ENCODE data around the gene TMEM119.
A peak's percentile ranks its signal among the peaks of the same experiment; 100 is the strongest.

Gene TMEM119

GRCh38 chr12:108638997-108639822, 41.3 kb upstream of the TMEM119 start:
- Mint-ChIP-seq H3K36me3 (ENCODE audit: low read depth) (no peaks in the 10 kb centered on the region), H3K27me3 (ENCODE audit: low read depth, poor library complexity) (no peaks in the 10 kb centered on the region), H3K4me3 (no peak overlapping the region), H3K27ac (peak overlapping the region; percentile 80), H3K4me1 (peaks cover 65% of the 10 kb centered on the region), H3K9me3 (no peaks in the 10 kb centered on the region)
- no peak for DNase-seq
- no peak for TF ChIP-seq CTCF (IDR thresholded peaks at IDR 0.05)

GRCh38 chr12:108638141-108638827, 40.4 kb upstream of the TMEM119 start:
- H3K27ac Mint-ChIP-seq = peak overlapping the region; percentile 79

GRCh38 chr12:108637222-108637971, 39.5 kb upstream of the TMEM119 start:
- peaks cover 68% of the 10 kb centered on the region for H3K4me1 Mint-ChIP-seq
- no peak for TF ChIP-seq CTCF (IDR thresholded peaks at IDR 0.05)
- H3K36me3 Mint-ChIP-seq (ENCODE audit: low read depth) = no peaks in the 10 kb centered on the region
- no peak overlapping the region for H3K27ac Mint-ChIP-seq
- no peak for DNase-seq
- H3K9me3 Mint-ChIP-seq = no peaks in the 10 kb centered on the region
- H3K4me3 Mint-ChIP-seq = no peak overlapping the region
- H3K27me3 Mint-ChIP-seq (ENCODE audit: low read depth, poor library complexity) = no peaks in the 10 kb centered on the region

More at GRCh38 chr12:108638141-108638827, 40.4 kb upstream of the TMEM119 start:
- Mint-ChIP-seq H3K4me1 (peaks cover 68% of the 10 kb centered on the region), H3K4me3 (peak overlapping the region; percentile 42), H3K27me3 (ENCODE audit: low read depth, poor library complexity) (no peaks in the 10 kb centered on the region), H3K36me3 (ENCODE audit: low read depth) (no peaks in the 10 kb centered on the region), H3K9me3 (no peaks in the 10 kb centered on the region)
- no peak for TF ChIP-seq CTCF (IDR thresholded peaks at IDR 0.05)
- peak; percentile 47 for DNase-seq

- DNase-seq = no peak
- H3K27me3 Mint-ChIP-seq (ENCODE audit: low read depth, poor library complexity) = no peaks in the 10 kb centered on the region
- no peaks in the 10 kb centered on the region for H3K36me3 Mint-ChIP-seq (ENCODE audit: low read depth)
- no peaks in the 10 kb centered on the region for H3K9me3 Mint-ChIP-seq
- H3K4me1 Mint-ChIP-seq = peaks cover 56% of the 10 kb centered on the region
- no peak overlapping the region for H3K4me3 Mint-ChIP-seq
- no peak overlapping the region for H3K27ac Mint-ChIP-seq
- TF ChIP-seq CTCF (IDR thresholded peaks at IDR 0.05) = no peak
Measured at GRCh38 chr12:108635997-108636808, 38.3 kb upstream of the TMEM119 start.

- no peak overlapping the region for H3K4me3 Mint-ChIP-seq
- H3K27ac Mint-ChIP-seq = no peak overlapping the region
- no peak for TF ChIP-seq CTCF (IDR thresholded peaks at IDR 0.05)
- no peaks in the 10 kb centered on the region for H3K9me3 Mint-ChIP-seq
- no peak for DNase-seq
- no peaks in the 10 kb centered on the region for H3K36me3 Mint-ChIP-seq (ENCODE audit: low read depth)
- H3K4me1 Mint-ChIP-seq = peaks cover 52% of the 10 kb centered on the region
- no peaks in the 10 kb centered on the region for H3K27me3 Mint-ChIP-seq (ENCODE audit: low read depth, poor library complexity)
Measured at GRCh38 chr12:108635201-108635996, 37.5 kb upstream of the TMEM119 start.
